ENCODE data around the gene FEZF1. TPM values are rescaled to one million over a fixed set of nuclear protein-coding genes. Genes with fewer than 3 reads are reported as not detected.

FEZF1 gene
- total and polyA plus RNA-seq, 2 of the 4 experiments (the other 2 are of a cell fraction): not detected

DNA sequence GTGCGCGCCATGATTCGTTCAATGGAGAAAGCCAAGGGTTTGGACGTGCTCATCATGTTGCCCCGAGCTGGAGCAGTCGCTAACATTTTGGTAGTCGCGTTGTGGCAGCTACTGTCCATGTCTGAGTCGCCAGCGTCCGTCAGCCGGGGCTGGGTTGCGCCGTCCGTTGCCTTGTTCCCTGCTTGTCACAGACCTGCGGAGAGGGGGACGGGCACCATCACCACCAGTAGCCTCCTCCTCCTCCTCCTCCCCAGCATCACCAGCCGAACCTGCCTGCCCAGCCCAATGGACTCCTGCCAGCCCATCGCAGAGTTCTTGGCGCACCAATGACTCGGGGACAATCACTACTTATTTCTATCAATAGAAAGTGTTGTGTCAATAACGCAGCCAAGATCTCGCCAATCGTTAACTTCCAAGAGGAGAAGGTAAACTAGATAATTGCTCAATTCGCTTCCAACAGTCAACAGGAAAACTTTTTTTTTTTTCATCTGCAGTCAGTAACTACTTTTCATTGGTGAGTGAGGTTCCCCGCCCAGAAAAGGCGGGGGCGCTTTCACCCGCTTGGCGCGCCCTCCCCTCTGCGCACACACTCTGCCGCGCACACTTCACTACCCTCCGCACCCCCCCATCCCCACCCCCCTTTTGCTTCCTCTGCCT lies at the start of gene FEZF1 (continued):
- no peak for TF ChIP-seq RAD21 (IDR thresholded peaks at IDR 0.05; ENCODE audit: low read length)

DNA sequence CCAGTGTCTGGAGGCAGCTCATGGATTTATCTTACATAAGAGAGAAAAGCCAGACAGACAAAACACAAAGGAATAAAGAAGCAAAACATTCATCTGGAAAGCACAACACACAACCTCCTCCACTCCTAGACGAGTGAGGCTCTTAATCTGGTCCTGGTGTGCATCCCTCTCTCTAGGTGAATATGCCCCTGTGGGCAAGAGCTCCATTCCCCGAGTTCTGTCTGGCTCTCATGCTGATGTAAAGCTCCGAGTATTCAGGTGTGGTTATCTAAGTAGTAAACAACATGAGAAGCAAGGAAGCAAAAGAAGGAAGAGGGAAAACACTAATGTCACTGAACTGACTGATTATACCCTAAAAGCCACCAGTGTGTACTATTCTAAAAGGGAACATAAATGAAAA lies 47.9 kb upstream of the FEZF1 start:
- ChIA-PET POLR2A (ENCODE audit: unreplicated experiment) (no interaction called here), CTCF (no interaction called here)
- H2AK9ac ChIP-seq (replicated peaks; ENCODE audit: low read depth, low read length, poor library complexity): no peak overlapping the region
- no peak overlapping the region for H3K4me3 ChIP-seq (ENCODE audit: insufficient read depth, low read depth, low read length)
- H3K27ac ChIP-seq (ENCODE audit: insufficient read depth, low read length): no peak overlapping the region
- in situ Hi-C loops (cut with MboI; ENCODE audit: low sequenced_read_pairs): no loop called here
- H3K79me1 ChIP-seq (ENCODE audit: low read depth in 1 of 2, low read length in 2 of 2): no peaks in the 10 kb centered on the region
- no peak for TF ChIP-seq MAFK (IDR thresholded peaks at IDR 0.05; ENCODE audit: low read depth, low read length)
- TF ChIP-seq, protein P1, sequence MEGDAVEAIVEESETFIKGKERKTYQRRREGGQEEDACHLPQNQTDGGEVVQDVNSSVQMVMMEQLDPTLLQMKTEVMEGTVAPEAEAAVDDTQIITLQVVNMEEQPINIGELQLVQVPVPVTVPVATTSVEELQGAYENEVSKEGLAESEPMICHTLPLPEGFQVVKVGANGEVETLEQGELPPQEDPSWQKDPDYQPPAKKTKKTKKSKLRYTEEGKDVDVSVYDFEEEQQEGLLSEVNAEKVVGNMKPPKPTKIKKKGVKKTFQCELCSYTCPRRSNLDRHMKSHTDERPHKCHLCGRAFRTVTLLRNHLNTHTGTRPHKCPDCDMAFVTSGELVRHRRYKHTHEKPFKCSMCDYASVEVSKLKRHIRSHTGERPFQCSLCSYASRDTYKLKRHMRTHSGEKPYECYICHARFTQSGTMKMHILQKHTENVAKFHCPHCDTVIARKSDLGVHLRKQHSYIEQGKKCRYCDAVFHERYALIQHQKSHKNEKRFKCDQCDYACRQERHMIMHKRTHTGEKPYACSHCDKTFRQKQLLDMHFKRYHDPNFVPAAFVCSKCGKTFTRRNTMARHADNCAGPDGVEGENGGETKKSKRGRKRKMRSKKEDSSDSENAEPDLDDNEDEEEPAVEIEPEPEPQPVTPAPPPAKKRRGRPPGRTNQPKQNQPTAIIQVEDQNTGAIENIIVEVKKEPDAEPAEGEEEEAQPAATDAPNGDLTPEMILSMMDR (conservative IDR thresholded peaks at IDR 0.05; ENCODE audit: low read depth, low read length): no peak
- no peak for TF ChIP-seq POLR2A (IDR thresholded peaks at IDR 0.05; ENCODE audit: low read depth, low read length)
- no peak for TF ChIP-seq MAZ (IDR thresholded peaks at IDR 0.05; ENCODE audit: borderline replicate concordance, low read depth, low read length)
- TF ChIP-seq RFX5 (IDR thresholded peaks at IDR 0.05; ENCODE audit: low read depth, low read length): no peak
- TF ChIP-seq RAD21 (IDR thresholded peaks at IDR 0.05; ENCODE audit: low read length): no peak
- TF ChIP-seq BHLHE40 (IDR thresholded peaks at IDR 0.05; ENCODE audit: low read depth, low read length): no peak
- no peak overlapping the region for H2AK5ac ChIP-seq (ENCODE audit: low read depth, low read length)
- no peaks in the 10 kb centered on the region for H4K20me1 ChIP-seq (ENCODE audit: insufficient read depth, low read length)
- no peak for DNase-seq
- H4K8ac ChIP-seq (ENCODE audit: low read depth in 2 of 2, low read length in 2 of 2): no peak overlapping the region
- H3K18ac ChIP-seq (ENCODE audit: low read depth, low read length): no peak overlapping the region
- H3K4ac ChIP-seq (ENCODE audit: low read depth, low read length): no peak overlapping the region
- no peak for ATAC-seq (ENCODE audit: low read depth)
- no peaks in the 10 kb centered on the region for H3K4me1 ChIP-seq (ENCODE audit: control insufficient read depth, insufficient read depth, low read length)
- no peak overlapping the region for H4K91ac ChIP-seq (ENCODE audit: insufficient read depth, low read depth, low read length)
- no peak overlapping the region for H2BK15ac ChIP-seq (ENCODE audit: low read depth, low read length)
- WGBS, 2 experiments (ENCODE audit: extremely low coverage in 2 of 2, insufficient read length in 1 of 2): no CpG with 5 or more reads among the region's 3 CpGs
- no peaks in the 10 kb centered on the region for H3K36me3 ChIP-seq (ENCODE audit: control insufficient read depth, insufficient read depth, low read length)
- no peak overlapping the region for H3K4me2 ChIP-seq (ENCODE audit: low read depth, low read length)
- no peak overlapping the region for H2BK20ac ChIP-seq (ENCODE audit: low read depth, low read length)
- no peak overlapping the region for H2AFZ ChIP-seq (replicated peaks; ENCODE audit: low read length, poor library complexity)
- H3K9ac ChIP-seq (ENCODE audit: low read depth, low read length): no peak overlapping the region
- BruUV-seq (replicated peaks): no TSS peak
- H3K27me3 ChIP-seq (ENCODE audit: control insufficient read depth, insufficient read depth, low read length): no peaks in the 10 kb centered on the region
- no peak overlapping the region for H3K14ac ChIP-seq (replicated peaks; ENCODE audit: low read depth, low read length)
- H2BK120ac ChIP-seq (ENCODE audit: low read depth, low read length): no peak overlapping the region
- intact Hi-C loops (cut with micrococcal nuclease): no loop called here
- no peak overlapping the region for H3K23ac ChIP-seq (ENCODE audit: low read depth, low read length)
- no peak overlapping the region for H4K5ac ChIP-seq (ENCODE audit: low read depth, low read length)
- no peaks in the 10 kb centered on the region for H3K9me3 ChIP-seq (ENCODE audit: control insufficient read depth, insufficient read depth, low read length)
- no peaks in the 10 kb centered on the region for H3K9me1 ChIP-seq (ENCODE audit: insufficient read depth, low read length)
- dilution Hi-C loops (cut with HindIII; ENCODE audit: low sequenced_read_pairs, unreplicated experiment): no loop called here
- H2BK5ac ChIP-seq (ENCODE audit: low read depth, low read length, poor library complexity, severe bottlenecking): no peak overlapping the region
- no peak overlapping the region for H3K56ac ChIP-seq (ENCODE audit: extremely low read depth, insufficient read depth, low read length)

Measured in IMR-90 (cell line).